Uterus (tissue), 2 donors: ENCODE measurements around the gene MSI2.

Experiments used
- CTCF ChIP-seq, 4 experiments: fragments of 200-600 bp in 2 of 4; fragments of 450-650 bp in 2 of 4; sonication (generic) in 2 of 4; IDR thresholded peaks; one replicate each; pipeline ENCODE4 v1.5.1; 2016 to 2019; ENCODE audit warnings: antibody characterized with exemption in 4 of 4, mild to moderate bottlenecking in 2 of 4, moderate library complexity in 1 of 4
- POLR2A ChIP-seq, 2 donors: fragments of 450-650 bp; IDR thresholded peaks; one replicate each; pipeline ENCODE4 v1.6.1; 2016; ENCODE audit warnings: antibody characterized with exemption in 2 of 2, mild to moderate bottlenecking in 1 of 2, moderate library complexity in 1 of 2

DNA sequence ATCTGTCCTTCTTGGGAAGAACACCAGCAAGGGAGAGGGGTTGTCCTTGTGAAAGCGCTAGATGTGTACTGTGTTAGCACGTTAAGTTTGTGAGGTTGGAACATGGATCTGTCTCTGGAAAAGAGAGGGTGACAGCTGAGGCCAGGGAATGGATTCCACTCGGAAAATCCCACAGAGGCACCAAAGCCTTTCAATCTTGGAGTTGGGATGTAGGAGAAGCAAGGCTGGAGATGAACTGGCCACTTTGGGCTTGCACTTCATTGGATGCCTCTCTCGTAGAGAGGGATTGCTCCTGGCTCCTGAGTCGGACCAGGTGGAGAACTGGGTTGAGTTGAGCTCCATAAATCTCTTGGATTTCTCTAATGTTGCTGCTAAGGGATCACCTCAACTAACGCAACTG, 421.5 kb downstream of the MSI2 start:
- TF ChIP-seq CTCF (IDR thresholded peaks at IDR 0.05) (no peak), POLR2A (IDR thresholded peaks at IDR 0.05) (no peak)
